OCI-LY1 (cell line): Measurements from ENCODE around the gene ITGB3.

Experiments used
- H2AFZ ChIP-seq: fragments of 200-600 bp; sonication (generic), shearing (Covaris generic); 2 replicates; pipeline ENCODE4 v1.6.0; 2014; ENCODE audit warnings: antibody characterized with exemption, mild to moderate bottlenecking, low read length
- H3F3A ChIP-seq: fragments of 200-600 bp; sonication (generic), shearing (Covaris generic); 2 replicates; pipeline ENCODE4 v1.6.0; 2014; ENCODE audit warnings: mild to moderate bottlenecking, antibody characterized with exemption, low read length, moderate library complexity; ENCODE audit not compliant: insufficient read depth
- H3K27ac ChIP-seq: fragments of 200-600 bp; sonication (generic); 2 replicates; pipeline ENCODE4 v1.5.1; 2014; ENCODE audit warnings: low read length, mixed run types, mild to moderate bottlenecking, low read depth; ENCODE audit not compliant: poor library complexity, severe bottlenecking
- H3K27me3 ChIP-seq: fragments of 200-600 bp; sonication (generic); 2 replicates; pipeline ENCODE4 v1.6.0; 2014; ENCODE audit warnings: antibody characterized with exemption, mild to moderate bottlenecking, low read length, moderate library complexity; ENCODE audit not compliant: insufficient read depth
- H3K36me3 ChIP-seq: fragments of 200-600 bp; sonication (generic); 2 replicates; pipeline ENCODE4 v1.6.1; 2014; ENCODE audit warnings: mild to moderate bottlenecking, antibody characterized with exemption, low read length, moderate library complexity, mixed read lengths; ENCODE audit not compliant: insufficient read depth
- H3K4me1 ChIP-seq: fragments of 200-600 bp; sonication (generic); 2 replicates; pipeline ENCODE4 v1.5.1; 2014; ENCODE audit warnings: mild to moderate bottlenecking, low read length, moderate library complexity; ENCODE audit not compliant: insufficient read depth, severe bottlenecking
- H3K4me2 ChIP-seq: fragments of 200-600 bp; sonication (generic), shearing (Covaris generic); 2 replicates; pipeline ENCODE4 v1.6.1; 2014; ENCODE audit warnings: low read length
- H3K4me3 ChIP-seq: fragments of 200-600 bp; sonication (generic); 2 replicates; pipeline ENCODE4 v1.5.1; 2014; ENCODE audit warnings: low read length, low read depth, mild to moderate bottlenecking, mixed read lengths; ENCODE audit not compliant: poor library complexity, severe bottlenecking
- H3K79me2 ChIP-seq: fragments of 200-600 bp; shearing (Covaris generic); 2 replicates; pipeline ENCODE4 v1.6.1; 2016; ENCODE audit warnings: mixed run types, low read length, mixed read lengths; ENCODE audit not compliant: insufficient read depth
- H3K9ac ChIP-seq: fragments of 200-600 bp; sonication (generic), shearing (Covaris generic); 2 replicates; pipeline ENCODE4 v1.6.1; 2014; ENCODE audit warnings: mild to moderate bottlenecking, low read length, mixed read lengths
- H3K9me2 ChIP-seq: fragments of 200-600 bp; sonication (generic), shearing (Covaris generic); 2 replicates; pipeline ENCODE4 v1.6.1; 2014; ENCODE audit warnings: low read depth, mild to moderate bottlenecking, low read length, mixed read lengths
- H3K9me3 ChIP-seq: fragments of 200-600 bp; shearing (Covaris generic); 2 replicates; pipeline ENCODE4 v1.6.1; 2014; ENCODE audit warnings: low read length, mixed read lengths
- H4K20me1 ChIP-seq: fragments of 200-600 bp; sonication (generic), shearing (Covaris generic); 2 replicates; pipeline ENCODE4 v1.6.0; 2016; ENCODE audit warnings: mild to moderate bottlenecking, low read length; ENCODE audit not compliant: insufficient read depth
- EZH2 ChIP-seq: fragments of 200-600 bp; sonication (generic), shearing (Covaris generic); IDR thresholded peaks from 2 replicates; pipeline ENCODE4 v1.8.0; 2017; ENCODE audit warnings: borderline replicate concordance, mixed run types, mild to moderate bottlenecking, antibody characterized with exemption, low read length, moderate library complexity, mixed read lengths
- TF ChIP-seq, protein P1 (sequence below): fragments of 200-600 bp; sonication (generic), shearing (Covaris generic); IDR thresholded peaks from 2 replicates; pipeline ENCODE4 v1.5.1; 2017; ENCODE audit warnings: mild to moderate bottlenecking, antibody characterized with exemption, low read length, moderate library complexity, mixed read lengths

ITGB3 gene

DNA sequence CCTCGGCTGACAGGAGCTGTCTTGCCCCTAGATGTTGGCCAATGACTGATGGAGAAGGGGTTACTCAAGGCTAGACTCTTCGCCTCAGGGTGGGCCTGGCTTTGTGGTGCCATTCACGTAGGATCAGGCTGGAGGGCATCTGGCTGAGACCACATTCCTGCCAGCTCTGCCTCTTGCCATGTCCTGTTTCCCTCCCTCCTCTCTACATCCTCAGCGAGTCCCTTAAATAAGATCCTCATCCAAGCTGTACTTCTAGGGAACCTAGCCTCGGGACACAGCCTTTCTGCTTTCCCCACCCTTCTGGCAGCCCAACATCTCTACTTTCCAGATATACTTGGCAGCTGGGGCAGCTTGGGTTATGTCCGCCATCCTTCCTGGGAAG is 42.2 kb downstream of the ITGB3 start:
- Histone ChIP-seq H3K9me2 (no peaks in the 10 kb centered on the region), H3K27me3 (no peaks in the 10 kb centered on the region; the same call in 1 of the 2 replicates), H3K4me2 (no peak overlapping the region), H3K4me3 (no peak overlapping the region), H3K36me3 (no peaks in the 10 kb centered on the region), H3F3A (no peaks in the 10 kb centered on the region), H3K4me1 (no peaks in the 10 kb centered on the region), H3K9me3 (no peaks in the 10 kb centered on the region), H3K79me2 (no peaks in the 10 kb centered on the region), H3K27ac (no peak overlapping the region), H3K9ac (no peak overlapping the region), H4K20me1 (no peaks in the 10 kb centered on the region), H2AFZ (no peak overlapping the region)
- TF ChIP-seq EZH2 = no peak
- TF ChIP-seq, protein P1, sequence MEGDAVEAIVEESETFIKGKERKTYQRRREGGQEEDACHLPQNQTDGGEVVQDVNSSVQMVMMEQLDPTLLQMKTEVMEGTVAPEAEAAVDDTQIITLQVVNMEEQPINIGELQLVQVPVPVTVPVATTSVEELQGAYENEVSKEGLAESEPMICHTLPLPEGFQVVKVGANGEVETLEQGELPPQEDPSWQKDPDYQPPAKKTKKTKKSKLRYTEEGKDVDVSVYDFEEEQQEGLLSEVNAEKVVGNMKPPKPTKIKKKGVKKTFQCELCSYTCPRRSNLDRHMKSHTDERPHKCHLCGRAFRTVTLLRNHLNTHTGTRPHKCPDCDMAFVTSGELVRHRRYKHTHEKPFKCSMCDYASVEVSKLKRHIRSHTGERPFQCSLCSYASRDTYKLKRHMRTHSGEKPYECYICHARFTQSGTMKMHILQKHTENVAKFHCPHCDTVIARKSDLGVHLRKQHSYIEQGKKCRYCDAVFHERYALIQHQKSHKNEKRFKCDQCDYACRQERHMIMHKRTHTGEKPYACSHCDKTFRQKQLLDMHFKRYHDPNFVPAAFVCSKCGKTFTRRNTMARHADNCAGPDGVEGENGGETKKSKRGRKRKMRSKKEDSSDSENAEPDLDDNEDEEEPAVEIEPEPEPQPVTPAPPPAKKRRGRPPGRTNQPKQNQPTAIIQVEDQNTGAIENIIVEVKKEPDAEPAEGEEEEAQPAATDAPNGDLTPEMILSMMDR = no peak

DNA sequence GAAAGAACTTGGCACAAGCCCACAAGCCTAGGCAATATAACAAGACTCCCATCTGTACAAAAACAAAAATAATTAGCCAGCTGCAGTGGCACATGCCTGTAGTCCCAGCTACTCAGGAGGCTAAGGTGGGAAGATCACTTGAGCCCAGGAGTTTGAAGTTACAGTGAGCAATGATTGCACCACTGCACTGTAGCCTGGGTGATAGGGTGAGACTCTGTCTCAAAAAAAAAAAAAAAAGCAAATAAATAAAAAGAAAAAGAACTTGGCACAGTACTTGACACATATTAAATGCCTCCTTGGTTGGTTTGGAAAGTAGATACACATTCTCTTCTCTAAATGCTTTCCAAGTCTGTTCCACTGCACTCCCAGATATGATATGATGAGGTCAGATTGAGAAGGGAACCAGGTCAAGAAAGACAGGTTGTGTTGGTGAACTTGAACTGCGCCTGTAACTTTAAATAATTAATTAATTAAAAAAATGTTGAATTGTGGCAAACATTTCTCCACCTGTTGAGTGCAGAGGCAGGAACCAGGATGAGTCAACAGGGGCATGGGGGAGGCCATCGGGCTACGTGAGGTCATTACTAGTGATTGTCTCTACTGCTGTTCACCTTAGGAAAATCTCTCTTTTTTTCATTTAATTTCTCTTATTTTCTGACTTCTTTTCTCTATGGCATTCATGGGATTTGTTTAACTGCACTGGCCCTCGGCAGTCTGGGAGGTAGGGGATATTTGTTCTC is 44.2 kb downstream of the ITGB3 start:
- H3K27ac ChIP-seq = no peak overlapping the region
- H3F3A ChIP-seq = no peaks in the 10 kb centered on the region
- H3K9me2 ChIP-seq = no peaks in the 10 kb centered on the region
- no peaks in the 10 kb centered on the region for H3K79me2 ChIP-seq
- TF ChIP-seq EZH2 = no peak
- TF ChIP-seq, protein P1 = no peak
- H3K9ac ChIP-seq = no peak overlapping the region
- no peaks in the 10 kb centered on the region for H3K4me1 ChIP-seq
- H3K27me3 ChIP-seq = no peaks in the 10 kb centered on the region; the same call in 1 of the 2 replicates
- no peak overlapping the region for H3K4me3 ChIP-seq
- H2AFZ ChIP-seq = no peak overlapping the region
- no peaks in the 10 kb centered on the region for H4K20me1 ChIP-seq
- H3K9me3 ChIP-seq = no peaks in the 10 kb centered on the region
- no peaks in the 10 kb centered on the region for H3K36me3 ChIP-seq
- no peak overlapping the region for H3K4me2 ChIP-seq

DNA sequence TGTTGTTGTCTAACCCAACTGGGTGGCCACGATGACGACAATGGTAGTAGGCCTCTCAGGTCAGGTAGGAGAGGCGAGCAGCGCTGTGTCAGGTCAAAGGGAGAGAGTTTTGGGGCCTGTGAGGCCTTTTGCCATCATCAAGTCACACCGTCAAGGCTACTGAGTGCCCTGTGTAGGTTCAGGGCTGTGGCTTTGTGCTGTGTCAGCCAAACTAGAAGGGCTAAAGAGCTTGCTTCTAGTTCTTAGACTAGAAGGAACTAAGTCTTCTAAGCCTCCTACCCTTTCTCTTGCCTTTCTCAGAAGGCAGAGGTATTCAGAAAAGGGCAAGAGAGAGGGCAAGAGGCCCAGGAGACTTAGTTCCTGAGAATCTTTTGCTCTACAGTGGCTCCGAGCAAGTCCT is 45.1 kb downstream of the ITGB3 start:
- no peaks in the 10 kb centered on the region for H3F3A ChIP-seq
- H3K4me1 ChIP-seq = no peaks in the 10 kb centered on the region
- H3K27me3 ChIP-seq = no peaks in the 10 kb centered on the region; the same call in 1 of the 2 replicates
- no peak overlapping the region for H3K4me2 ChIP-seq
- H3K9ac ChIP-seq = no peak overlapping the region
- H3K36me3 ChIP-seq = no peaks in the 10 kb centered on the region
- TF ChIP-seq, protein P1 = no peak
- TF ChIP-seq EZH2 = no peak
- H3K4me3 ChIP-seq = no peak overlapping the region
- no peak overlapping the region for H3K27ac ChIP-seq
- no peaks in the 10 kb centered on the region for H4K20me1 ChIP-seq
- H2AFZ ChIP-seq = no peak overlapping the region
- H3K9me3 ChIP-seq = no peaks in the 10 kb centered on the region
- H3K79me2 ChIP-seq = no peaks in the 10 kb centered on the region
- H3K9me2 ChIP-seq = no peaks in the 10 kb centered on the region
